Head of caudate nucleus (tissue), 42 donors: Measurements from ENCODE around the gene FBXL7.
A peak's percentile ranks its signal among the peaks of the same experiment; 100 is the strongest.
"Not testable (repeated sequence)": the region's sequence is repeated elsewhere in the genome, so short reads cannot be mapped to it uniquely, and the experiment has no call there.

Experiments used
- DNase-seq, 42 donors: peaks; one replicate each; pipeline versions ENCODE4 v3.0.0 to v3.0.0-alpha.2; 2020 to 2021; ENCODE audit warnings: mixed read lengths in 7 of 42
- intact Hi-C: fragments of 100-400 bp; cut with DNase I; formaldehyde crosslinking; loops from one replicate; pipeline ENCODE4 v1.15.0; 2022

Gene FBXL7

DNA sequence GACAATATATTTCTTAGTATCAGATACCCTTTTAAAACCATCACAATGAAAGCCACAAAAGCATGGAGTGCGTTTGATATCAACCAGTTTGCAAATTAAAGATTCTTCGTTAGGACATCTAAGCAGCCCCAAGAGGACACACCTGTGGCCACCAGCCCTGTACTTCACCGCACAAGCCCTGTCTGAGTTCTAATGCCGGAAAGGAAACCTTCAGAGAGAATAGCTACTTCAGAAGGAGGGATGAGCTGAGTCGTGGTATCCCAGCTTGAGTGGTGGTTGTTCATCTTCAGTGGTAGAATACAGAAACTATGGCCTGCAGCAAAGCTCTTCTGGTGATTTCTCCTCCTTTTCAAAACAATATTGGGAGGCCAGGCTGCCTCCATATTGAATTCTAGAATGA is 319.6 kb downstream of the FBXL7 start:
- intact Hi-C loops = no loop called here

DNA sequence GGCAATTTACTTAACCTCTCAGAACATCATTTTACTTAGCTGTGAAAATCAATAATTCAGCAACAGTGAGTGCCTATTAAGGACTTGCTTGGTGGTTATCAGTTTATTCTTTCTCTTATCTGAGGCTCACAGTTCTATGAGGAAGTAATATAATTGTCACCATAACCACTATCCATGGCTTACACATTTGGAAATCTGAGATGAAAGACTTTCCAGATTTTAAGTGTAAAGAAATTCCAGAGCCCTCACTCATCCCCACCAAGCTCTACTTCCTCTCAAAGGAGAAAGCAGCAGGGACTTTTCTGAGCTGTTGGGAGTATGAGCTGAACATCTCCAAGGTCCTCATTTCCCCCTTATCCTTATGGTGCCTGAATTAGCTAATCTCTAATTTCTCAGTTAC is 321.5 kb downstream of the FBXL7 start:
- intact Hi-C loops = no loop called here
- no peak for DNase-seq

More for the DNA sequence above, 319.6 kb downstream of the FBXL7 start:
- DNase-seq = no peak

DNA sequence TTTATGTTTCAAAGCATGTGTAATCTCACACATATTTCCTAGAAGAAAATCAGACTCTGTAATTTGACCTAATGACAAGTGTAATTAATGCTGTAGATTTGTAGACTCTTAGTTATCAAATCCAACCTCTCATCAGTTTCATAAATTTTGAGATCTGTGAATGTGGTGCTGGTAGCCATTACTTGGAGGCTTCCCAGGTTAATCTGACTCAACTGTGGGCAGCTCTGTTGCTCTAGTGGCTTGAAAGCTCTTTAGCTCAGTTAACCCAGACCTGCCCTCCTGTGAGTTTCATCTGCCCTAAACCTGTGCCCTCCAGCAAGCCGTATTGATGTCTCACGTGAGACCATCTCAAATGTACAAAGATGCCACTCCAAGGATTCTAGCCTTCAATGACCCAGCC is 323.4 kb downstream of the FBXL7 start:
- intact Hi-C loops = no loop called here
- DNase-seq = no peak

DNA sequence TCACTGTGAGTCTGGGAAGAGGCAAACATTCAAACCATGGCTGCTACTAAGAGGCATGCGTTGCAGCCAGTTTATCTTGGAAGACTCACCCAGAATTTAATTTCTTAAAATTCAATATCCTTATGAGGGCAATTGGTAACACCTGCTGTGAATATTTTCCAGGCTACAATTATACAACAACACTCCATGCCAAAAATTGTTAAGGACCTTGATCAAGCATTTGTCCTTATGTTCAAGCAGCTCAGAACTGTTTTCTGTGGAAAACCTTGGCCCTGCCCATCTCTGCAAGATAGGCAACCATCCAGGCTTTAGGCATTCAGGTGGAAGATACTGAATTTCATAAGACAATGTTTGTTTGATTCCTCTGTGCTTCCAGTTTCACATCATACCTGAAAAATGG is 327.8 kb downstream of the FBXL7 start:
- intact Hi-C loops = no loop called here
- no peak for DNase-seq

DNA sequence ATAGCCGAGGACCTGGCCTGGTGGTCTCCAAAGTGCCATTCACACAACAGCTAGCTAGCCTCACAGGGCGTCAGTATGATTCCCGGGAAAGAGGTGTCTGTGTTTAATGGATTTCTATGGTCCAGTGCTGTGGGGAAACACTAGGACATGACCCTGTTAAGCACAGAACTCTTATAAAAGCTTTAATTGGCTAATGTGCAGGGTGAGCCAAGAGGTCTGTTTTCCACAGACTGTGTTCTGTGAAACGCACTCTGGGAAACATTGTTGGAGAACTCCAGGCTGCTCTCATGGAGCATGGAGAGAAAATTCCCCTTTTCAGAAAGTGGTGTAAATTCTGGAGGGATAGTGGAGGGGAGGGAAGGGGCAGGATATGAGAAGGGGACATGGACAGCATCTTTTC is 331.4 kb downstream of the FBXL7 start:
- intact Hi-C loops = no loop called here
- peak in 1 of 42 donors; percentile 16 for DNase-seq

DNA sequence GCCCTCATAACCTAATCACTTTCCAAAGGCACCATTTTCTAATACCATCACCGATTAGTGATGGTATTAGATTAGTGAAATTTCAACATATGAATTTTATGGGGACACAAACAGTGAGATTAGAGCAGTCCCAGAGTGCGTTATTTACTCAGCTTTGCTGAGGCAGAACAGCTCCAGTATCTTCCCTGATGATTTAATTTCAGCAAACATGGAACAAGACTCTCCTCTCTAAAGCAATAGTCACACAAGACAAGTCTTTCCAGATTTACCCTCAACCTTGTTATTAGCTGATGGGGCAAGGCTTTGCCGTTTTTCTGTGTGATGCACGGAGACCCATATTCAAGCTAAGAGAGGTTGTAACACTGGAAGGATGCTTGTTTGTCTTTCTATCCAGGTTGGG is 333.4 kb downstream of the FBXL7 start:
- DNase-seq = no peak
- intact Hi-C loops = no loop called here

DNA sequence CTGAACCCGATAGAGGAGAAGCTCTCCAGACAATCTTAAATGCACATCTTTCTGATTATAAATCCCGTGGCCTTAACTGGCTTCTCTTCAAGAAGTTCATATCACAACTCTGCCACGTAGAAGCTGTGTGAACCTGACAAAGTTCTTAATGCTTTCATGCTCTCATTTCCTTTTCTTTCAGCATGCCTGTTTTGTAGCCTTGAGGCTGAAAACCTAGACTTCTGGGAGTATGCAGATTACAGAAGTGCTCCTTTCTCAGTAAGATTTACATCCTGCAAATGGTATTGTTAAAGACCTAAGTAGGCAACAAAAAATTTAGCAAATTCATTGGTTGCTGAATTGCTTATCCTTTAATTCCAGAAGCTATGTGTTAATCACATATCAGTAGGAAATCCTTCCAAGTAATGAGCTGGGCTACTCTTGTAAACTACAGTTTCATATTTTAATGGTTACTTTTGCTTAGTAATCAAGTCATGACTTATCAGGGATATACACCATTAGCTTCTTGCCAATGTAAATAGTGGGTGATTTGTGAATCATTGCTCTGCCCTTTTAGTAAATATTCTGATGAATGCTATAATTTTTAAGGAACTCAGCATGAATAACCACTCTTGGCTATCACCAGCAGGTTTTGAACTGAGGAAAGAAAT is 334.7 kb downstream of the FBXL7 start:
- DNase-seq = no peak
- intact Hi-C loops = no loop called here

DNA sequence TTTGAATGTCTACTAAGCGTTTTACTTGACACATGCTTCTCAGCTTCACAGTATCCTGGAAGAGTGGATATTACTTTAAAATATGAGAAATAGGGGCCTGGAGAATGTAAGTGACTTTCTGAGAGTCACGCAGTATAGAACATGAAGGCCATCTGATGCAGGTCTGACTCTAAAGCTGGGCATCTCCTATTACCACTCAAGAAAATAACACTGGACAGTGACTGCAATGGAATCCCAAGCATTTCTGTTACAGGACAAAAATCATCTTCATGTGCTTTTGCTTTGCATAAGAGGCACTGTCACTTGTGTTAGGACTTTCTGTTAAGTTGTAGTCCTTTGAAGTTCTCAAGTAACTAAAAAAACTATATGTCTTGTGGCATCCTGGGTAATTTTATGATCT is 335.5 kb downstream of the FBXL7 start:
- intact Hi-C loops = no loop called here

DNA sequence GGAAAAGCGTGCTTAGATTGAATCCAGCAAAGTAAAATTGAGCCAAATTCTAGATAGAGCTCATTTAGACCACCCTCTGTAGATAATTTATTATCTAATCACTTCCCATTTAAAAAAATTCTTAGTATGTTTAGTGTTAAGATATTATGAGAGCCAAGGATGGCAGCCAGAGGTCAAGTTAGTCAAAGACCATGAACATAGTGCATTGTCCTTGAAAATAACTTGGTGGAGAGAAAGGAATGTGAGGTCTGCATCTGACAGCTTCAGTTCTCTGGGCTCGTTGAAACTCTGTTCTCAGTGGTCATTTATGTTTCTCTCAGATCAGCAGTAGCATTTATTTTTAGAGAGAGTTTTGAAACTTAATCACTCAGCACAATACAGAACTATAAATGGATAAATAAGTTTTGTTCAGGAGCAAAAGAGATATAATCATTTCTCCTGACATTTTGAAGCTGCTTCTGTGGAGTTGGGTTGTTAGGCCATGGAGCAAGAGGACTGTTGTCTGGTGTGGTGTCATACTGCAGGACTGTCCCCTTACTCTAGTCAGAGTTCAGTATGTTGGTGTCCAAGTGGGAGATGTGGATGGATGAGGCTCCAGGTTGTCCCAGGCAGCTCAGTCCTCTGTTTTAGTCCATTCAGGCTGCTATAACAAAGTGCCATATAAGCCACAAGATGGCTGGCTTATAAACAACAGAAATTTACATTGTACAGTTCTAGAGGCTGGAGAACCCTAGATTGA is 337.7 kb downstream of the FBXL7 start:
- no peak for DNase-seq
- intact Hi-C loops = no loop called here

More for the DNA sequence above, 335.5 kb downstream of the FBXL7 start:
- no peak for DNase-seq

DNA sequence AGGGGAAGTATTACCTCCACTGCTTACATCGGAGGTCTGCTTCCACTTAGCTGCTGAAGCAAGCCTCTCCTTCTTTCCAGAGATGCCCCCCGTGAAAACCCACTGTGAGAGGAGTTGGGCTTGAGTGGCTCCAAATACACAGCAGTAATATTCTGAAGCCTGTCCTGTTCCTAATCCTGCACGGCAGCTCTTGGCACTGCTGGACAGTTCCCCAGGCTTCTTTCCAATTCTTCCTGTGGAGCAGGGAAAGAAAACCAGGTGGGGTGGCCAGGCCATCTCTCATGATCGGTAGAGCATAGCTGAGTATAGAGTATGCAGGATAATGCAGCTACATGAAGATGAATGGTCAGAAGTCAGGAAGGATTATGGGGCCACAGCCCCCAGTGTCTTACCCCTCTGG is 344.3 kb downstream of the FBXL7 start:
- intact Hi-C loops = no loop called here
- no peak for DNase-seq

DNA sequence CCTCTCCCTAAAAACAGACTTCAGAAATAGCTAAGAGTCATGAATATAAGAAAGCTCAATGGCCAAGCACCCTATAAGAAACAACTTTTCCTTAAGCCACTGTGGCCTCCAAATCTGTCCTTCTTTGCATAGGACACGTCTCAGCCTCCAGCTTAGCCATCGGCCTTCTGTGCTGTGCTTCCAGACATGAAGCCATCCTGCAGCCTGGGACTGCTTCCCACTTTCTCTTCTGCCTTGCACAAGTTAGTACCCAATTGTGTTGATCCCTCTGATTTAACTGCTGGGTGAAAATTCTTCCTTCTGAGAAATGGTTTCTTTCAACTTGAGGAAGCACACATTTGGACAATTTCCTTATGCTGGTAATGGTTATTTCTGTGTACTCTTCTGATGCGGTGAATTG is 344.9 kb downstream of the FBXL7 start:
- DNase-seq = no peak
- intact Hi-C loops = no loop called here

DNA sequence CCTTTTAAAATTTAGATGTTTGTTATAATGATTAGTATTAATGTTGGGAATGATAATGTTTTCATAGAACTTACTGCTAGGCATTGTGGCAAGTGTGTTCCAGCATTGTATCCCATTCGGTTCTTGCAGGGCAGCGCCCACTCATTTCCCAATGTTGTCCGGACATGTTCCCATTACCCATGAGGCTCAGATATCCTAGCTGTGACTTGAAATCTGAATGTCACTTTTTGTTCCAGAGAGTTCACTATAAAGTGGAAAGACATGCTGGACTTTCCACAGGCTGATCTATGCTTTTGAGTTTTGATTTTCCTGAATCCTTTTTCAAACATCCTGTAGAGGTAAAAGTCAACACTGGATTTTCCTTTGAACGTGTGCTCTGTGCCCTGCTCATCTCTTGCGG is 350.6 kb downstream of the FBXL7 start:
- no peak for DNase-seq
- intact Hi-C loops = no loop called here

DNA sequence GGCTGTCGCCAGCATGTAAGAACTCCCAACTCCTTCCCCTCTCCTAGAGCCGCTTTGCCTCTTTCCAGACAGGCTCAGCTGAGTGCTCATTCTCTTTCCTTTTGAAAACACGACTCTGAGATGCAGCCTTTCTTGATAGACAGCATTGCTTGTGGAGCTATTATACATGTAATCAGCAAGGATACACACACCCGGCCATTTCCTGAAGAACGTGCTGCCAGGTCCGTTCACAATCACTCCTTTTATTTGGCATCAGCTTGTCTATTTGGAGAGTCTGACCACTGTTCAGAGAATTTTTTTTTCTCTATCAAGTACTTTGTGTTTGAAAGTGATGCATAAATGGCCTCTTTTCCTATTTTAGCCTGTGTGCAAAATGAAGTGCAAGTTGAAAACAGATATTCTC is 351.0 kb downstream of the FBXL7 start:
- peak in 2 of 42 donors; percentile 5 for DNase-seq
- intact Hi-C loops = no loop called here

DNA sequence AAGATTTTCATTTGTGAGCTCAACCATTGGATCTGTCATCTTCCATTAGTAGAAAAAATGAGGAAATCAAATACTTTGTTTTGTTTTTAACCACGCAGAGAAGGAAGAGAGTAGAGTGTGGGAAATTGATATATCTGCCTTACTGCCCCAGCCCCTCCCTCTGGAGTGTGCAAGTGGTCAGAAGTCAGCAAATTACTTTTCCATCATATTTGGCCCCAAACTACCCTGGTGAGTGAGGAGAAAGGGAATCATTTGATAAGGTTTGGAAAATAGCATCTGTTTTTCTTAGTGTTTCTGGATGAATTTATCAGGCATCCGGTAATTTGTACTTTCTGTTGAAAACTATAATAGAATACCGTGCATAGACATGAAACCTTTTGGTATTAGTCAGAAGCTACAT is 352.2 kb downstream of the FBXL7 start:
- intact Hi-C loops = no loop called here

DNA sequence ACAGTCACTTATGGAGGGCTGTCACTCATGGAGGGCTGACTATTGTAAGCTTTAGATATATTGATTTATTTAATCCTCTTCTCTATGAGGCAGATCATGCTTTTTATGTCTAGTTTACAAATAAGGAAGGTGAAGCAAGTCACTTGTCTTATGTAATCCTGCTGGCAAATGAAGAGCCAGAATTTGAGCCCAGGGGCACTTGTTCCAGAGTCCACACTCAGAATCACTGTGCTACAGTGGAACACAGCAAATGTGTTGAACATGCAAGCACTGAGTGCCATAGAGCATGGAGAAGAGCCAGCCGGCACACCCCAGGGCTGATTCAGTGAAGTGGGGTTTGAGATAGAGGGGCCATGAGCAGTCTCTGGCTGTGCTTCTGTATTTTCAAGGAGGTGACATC is 353.0 kb downstream of the FBXL7 start:
- intact Hi-C loops = no loop called here
- DNase-seq = no peak

More for the DNA sequence above, 352.2 kb downstream of the FBXL7 start:
- DNase-seq = no peak

DNA sequence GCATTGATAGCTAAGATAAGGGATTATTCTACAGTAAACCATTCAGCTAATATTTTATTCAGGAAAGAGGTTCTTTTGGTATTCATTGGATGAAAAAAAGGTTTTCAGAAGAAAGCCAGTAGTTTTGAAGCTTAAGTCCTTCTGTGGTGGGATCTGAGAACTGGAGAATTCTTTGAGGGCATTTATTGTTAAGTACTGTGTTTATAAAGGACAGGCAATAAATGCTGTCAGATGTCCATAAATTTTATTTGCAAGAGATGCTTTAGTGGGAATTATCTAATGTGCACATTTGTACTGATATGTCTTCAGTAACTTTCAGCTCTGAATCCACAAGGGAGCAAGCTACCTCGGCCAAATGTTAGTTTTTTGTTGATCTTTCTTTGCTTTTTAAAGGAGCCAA is 358.3 kb downstream of the FBXL7 start:
- DNase-seq = no peak
- intact Hi-C loops = no loop called here

DNA sequence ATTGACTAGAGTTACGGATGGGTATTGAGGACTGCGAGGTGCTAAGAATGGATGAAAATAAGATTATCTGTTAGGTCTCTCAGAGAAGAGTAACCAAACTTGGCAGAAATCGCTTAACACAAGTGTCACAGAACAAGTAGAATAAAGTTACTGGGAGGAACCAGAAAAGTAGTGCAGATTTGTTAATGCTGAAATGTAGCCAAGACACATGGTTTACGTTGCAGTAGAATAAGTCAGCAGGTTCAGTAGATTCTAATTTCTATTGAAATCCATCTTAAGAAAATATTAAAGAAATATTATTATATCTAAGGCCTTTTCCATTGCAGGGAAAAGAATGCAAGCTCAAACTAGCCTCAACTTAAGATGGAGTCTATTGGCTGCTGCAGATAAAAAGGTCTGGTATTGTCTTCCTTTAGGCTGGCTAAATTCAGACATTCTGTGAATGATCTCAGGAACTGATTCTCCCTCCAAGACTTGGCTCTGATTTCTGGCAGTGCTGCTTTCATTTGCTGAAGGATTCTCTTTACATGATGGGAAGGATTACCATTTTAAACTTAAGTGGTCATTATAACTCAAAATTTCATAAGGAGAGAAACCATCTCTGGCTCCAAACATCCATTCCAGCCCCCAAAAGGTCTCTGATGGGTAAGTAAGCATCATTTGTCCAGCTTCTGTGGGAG is 364.7 kb downstream of the FBXL7 start:
- no peak for DNase-seq
- intact Hi-C loops = no loop called here

DNA sequence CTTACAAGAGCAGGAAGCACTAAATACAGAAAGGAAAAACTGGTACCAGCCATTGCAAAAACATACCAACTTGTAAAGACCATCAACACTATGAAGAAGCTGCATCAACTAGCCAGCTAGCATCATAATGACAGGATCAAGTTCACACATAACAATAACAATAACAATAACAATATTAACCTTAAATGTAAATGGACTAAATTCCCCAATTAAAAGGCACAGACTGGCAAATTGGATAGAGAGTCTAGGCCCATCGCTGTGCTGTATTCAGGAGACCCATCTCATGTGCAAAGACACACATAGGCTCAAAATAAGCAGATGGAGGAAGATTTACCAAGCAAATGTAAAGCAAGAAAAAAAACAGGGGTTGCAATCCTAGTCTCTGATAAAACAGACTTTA is 372.3 kb downstream of the FBXL7 start:
- DNase-seq, intact Hi-C loops: not testable (repeated sequence)

DNA sequence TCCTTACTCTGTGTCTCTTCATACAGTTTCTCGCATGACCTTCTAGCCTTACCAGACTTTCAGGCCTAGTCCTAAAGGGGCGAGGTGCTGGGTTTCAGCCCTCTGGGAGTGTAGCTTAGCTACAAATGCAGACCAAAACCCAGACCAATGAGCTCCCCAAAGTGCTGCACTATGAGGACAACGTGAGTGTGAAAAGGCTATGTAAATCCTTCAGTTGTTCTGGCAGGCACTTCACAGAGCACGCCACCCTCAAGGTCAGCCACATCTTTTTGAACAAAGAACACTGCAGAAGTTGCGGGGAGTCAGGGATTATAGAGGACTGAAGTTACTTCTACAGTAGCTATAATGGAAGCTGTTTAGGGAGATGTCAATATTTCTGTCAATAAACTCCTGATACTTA is 377.9 kb downstream of the FBXL7 start:
- intact Hi-C loops = no loop called here
- DNase-seq = no peak

DNA sequence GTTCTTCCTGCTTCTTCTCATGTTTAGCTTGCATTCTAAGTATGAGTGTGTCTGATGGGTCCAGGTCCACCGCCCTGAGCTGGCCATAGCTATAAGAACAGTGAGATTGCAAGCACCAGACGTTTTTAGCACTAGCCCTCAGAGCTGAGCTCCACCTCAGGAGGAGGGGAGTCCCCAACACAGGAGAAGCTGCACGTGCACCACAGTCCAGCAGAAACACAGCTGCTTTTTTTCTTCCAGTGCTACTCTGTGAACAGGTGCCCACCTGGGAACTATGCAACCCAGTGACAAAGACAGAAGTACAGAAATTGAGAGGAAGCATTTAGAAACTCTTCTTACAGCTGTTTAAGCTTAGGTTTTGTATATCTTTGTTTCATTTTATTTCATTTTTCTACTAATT is 380.2 kb downstream of the FBXL7 start:
- no peak for DNase-seq
- intact Hi-C loops = no loop called here

DNA sequence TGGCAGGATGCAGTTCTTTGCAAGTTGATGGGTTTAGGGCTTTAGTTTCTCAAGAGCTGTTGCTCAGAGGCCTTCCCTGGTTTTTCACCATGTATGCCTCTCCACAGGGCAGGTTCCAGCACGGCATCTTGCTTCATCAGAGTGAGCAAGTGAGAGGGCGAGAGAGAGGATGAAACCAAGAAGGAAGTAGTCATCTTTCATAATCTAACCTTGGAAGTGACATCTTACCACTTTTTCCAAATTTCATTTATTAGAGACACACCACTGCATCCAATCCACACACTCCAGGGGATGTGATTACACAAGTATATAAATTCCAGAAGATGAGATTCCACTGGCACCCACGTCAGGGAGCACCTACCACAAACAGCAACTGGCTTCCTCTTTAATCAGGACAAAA is 385.2 kb downstream of the FBXL7 start:
- intact Hi-C loops = no loop called here
- no peak for DNase-seq
